ENCODE measurements around the gene ADI1. TPM values are rescaled to one million over a fixed set of nuclear protein-coding genes. Genes with fewer than 3 reads are reported as not detected.
"Not testable (repeated sequence)": the region's sequence is repeated elsewhere in the genome, so short reads cannot be mapped to it uniquely, and the experiment has no call there.

Gene ADI1
- total RNA-seq, 4 donors from 2014 or later = 90.0 to 130 (median 96.9) TPM

DNA sequence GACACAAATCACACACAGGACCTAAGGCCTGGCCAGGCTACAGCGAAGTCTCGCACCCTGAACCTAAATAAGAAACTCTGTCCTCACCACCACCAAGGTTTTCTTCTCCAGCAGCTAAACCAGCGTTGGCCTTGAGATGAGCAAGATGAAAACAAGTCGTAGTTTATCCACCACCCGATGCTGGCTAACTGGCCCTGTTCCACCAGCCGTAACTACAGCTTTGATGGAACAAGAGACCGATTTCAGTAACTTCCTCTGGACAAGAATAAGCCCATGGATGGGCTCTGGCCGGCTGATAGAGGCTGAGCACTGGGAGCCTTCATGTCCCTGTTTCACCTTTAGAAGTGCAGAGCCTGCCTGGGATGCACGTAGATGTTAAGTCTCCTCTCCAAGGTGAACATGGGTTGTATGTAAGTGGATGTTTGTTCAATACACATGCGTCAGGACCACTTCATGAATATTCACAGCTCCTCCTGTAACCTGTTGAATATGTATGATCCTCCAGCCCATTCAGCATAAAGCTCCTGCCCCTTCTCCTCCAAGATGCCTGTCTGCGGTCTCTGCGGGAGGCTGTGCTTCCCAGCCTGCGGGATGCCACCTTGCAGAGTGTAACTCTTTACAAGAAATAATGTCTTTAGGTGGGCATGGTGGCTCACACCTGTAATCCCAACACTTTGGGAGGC is 24.2 kb downstream of the ADI1 start:
- no peaks in the 10 kb centered on the region for H3K9me3 ChIP-seq
- intact Hi-C loops (cut with DNase I) = no loop called here
- no peak overlapping the region for H3K4me3 ChIP-seq
- no peaks in the 10 kb centered on the region for H3K27me3 ChIP-seq
- H3K27ac ChIP-seq (replicated peaks in 1 of 4) = no peak overlapping the region
- H3K36me3 ChIP-seq = peaks cover 44 to 56% (median 53%) of the 10 kb centered on the region in 4 donors
- peaks cover 0 to 12% (median 0%) of the 10 kb centered on the region in 4 donors for H3K4me1 ChIP-seq
- 95% methylated on average over 12 of the region's 13 CpGs for WGBS
- DNase-seq (ENCODE audit: extremely low spot score) = no peak
- no peak for TF ChIP-seq POLR2A (IDR thresholded peaks at IDR 0.05; ENCODE audit: low read depth)
- TF ChIP-seq POLR2AphosphoS5 (IDR thresholded peaks at IDR 0.05) = no peak
- TF ChIP-seq, protein P1, sequence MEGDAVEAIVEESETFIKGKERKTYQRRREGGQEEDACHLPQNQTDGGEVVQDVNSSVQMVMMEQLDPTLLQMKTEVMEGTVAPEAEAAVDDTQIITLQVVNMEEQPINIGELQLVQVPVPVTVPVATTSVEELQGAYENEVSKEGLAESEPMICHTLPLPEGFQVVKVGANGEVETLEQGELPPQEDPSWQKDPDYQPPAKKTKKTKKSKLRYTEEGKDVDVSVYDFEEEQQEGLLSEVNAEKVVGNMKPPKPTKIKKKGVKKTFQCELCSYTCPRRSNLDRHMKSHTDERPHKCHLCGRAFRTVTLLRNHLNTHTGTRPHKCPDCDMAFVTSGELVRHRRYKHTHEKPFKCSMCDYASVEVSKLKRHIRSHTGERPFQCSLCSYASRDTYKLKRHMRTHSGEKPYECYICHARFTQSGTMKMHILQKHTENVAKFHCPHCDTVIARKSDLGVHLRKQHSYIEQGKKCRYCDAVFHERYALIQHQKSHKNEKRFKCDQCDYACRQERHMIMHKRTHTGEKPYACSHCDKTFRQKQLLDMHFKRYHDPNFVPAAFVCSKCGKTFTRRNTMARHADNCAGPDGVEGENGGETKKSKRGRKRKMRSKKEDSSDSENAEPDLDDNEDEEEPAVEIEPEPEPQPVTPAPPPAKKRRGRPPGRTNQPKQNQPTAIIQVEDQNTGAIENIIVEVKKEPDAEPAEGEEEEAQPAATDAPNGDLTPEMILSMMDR (IDR thresholded peaks at IDR 0.05) = no peak
- TF ChIP-seq EP300 (IDR thresholded peaks at IDR 0.05) = no peak

DNA sequence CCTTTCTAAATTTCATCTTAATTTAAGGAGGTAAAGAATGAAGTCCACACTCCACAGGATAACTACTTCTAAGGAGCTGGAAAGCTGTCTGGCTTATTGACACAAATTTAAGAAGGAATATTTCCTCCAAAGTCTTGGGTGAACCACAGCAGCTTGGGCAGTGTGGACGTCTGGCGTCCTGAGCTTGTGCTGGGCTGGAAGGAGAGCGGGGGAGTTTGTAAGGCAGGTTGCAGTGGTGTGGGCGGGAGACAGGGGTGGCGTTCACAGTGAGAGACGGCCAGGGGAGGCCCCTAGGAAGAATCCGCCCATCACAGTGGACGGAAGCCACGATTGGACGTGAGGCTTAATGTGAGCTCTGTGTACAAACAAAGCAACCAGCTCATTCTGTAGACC is 25.7 kb downstream of the ADI1 start:
- no peak for DNase-seq (ENCODE audit: extremely low spot score)
- intact Hi-C loops (cut with DNase I) = no loop called here
- Histone ChIP-seq H3K36me3 (peaks cover 29 to 41% (median 38%) of the 10 kb centered on the region in 4 donors), H3K9me3 (no peaks in the 10 kb centered on the region), H3K27ac (replicated peaks in 1 of 4) (no peak overlapping the region), H3K4me3 (no peak overlapping the region), H3K27me3 (no peaks in the 10 kb centered on the region), H3K4me1 (peaks cover 0 to 12% (median 2%) of the 10 kb centered on the region in 4 donors)
- 43% methylated on average over 10 of the region's 10 CpGs for WGBS
- TF ChIP-seq POLR2AphosphoS5 (IDR thresholded peaks at IDR 0.05) (no peak), POLR2A (IDR thresholded peaks at IDR 0.05; ENCODE audit: low read depth) (no peak), EP300 (IDR thresholded peaks at IDR 0.05) (no peak)
- TF ChIP-seq, protein P1 (IDR thresholded peaks at IDR 0.05) = no peak

DNA sequence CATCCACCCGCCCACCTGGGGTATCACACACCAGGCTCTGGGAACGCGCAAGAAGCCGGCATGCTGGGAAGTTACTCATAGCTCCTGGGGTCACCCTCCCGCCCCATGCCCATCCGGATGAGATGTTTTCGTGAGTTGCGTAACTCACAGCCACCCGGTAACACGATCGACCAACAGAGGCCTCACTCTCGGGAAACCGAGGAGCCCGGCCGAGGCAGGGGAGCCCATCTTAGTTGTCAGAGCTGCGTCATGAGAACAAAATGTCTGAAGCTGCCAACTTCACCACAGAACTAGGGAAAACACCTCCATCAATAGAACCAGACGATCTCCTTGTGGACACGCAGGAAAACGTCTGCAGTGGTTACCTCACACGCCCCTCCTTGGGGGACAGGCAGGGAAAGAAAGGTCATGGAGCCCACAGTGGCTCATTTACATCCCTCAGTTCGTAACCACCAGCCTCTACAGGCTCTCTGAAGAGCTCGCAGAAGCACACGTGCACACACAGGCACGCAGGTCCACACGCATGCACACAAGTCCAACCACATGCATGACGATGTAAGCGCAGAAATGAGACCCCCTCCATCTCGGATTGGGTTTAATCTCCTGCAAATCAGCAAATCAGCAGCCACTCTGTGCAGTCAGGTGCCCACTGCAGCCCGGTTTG is 26.2 kb downstream of the ADI1 start:
- H3K27ac ChIP-seq (replicated peaks in 1 of 4) = no peak overlapping the region
- no peak overlapping the region for H3K4me3 ChIP-seq
- intact Hi-C loops (cut with DNase I) = no loop called here
- no peaks in the 10 kb centered on the region for H3K9me3 ChIP-seq
- TF ChIP-seq, protein P1 (IDR thresholded peaks at IDR 0.05) = no peak
- TF ChIP-seq POLR2A (IDR thresholded peaks at IDR 0.05; ENCODE audit: low read depth) = no peak
- TF ChIP-seq POLR2AphosphoS5 (IDR thresholded peaks at IDR 0.05) = no peak
- no peak for TF ChIP-seq EP300 (IDR thresholded peaks at IDR 0.05)
- H3K27me3 ChIP-seq = no peaks in the 10 kb centered on the region
- WGBS = 78% methylated on average over 29 of the region's 29 CpGs
- H3K4me1 ChIP-seq = peaks cover 0 to 12% (median 2%) of the 10 kb centered on the region in 4 donors
- peaks cover 25 to 36% (median 32%) of the 10 kb centered on the region in 4 donors for H3K36me3 ChIP-seq
- no peak for DNase-seq (ENCODE audit: extremely low spot score)

DNA sequence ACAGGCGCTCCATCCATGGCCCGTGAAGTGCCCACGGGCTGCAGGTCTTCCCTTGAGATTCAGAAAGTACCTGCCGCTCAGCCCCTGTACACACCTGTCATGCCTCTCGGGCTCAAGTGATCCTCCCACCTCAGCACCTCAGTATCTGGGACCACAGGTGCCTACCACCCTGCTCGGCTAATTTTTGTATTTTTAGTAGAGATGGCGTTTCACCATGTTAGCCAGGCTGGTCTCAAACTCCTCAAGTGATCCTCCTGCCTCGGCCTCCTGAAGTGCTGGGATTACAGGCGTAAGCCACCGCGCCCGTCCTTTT is 26.9 kb downstream of the ADI1 start:
- intact Hi-C loops (cut with DNase I); H3K27ac ChIP-seq (replicated peaks in 1 of 4); H3K4me3 ChIP-seq; H3K9me3 ChIP-seq; DNase-seq (ENCODE audit: extremely low spot score); H3K27me3 ChIP-seq: not testable (repeated sequence)
- Histone ChIP-seq H3K36me3 (peaks cover 18 to 30% (median 26%) of the 10 kb centered on the region in 4 donors), H3K4me1 (peaks cover 0 to 12% (median 6%) of the 10 kb centered on the region in 4 donors)
- 89% methylated on average over 11 of the region's 12 CpGs for WGBS

DNA sequence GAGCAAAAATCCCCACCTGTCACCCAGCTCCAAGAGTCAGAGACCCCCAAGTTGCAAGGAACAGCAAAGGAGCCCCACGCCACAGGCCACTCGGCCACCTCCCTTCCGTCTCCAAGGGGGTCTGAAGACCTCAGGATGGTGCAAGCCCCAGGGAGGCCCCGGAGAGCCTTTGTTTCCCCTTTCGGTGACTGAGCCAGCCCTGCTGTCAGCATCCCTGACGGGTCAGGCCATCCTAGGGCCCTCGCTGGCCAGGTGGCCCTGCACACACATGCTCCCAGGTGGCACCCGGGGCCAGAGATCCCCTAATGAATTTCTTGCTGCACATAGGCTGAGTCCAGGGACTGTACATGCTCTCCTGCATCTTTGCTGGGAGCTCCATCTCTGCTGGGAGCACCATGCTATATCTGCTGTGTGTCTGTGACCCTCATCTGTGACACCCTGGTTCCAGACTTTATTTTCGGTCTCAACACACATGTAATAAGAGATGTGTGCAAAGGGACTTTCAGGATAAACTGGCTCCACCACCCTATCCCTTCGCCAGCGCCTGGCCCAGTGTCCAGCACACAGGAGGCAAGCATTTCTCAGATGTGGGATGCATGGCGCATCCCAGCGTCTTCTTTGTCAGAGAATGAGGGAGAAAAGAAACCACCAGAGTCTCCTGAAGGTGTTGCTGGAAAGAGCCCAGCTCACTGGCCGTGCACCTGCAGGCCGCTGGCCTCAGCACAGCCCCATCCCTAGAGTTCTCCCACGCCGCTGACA is 27.4 kb downstream of the ADI1 start:
- TF ChIP-seq, protein P1 (IDR thresholded peaks at IDR 0.05) = no peak
- TF ChIP-seq EP300 (IDR thresholded peaks at IDR 0.05) = no peak
- TF ChIP-seq POLR2A (IDR thresholded peaks at IDR 0.05; ENCODE audit: low read depth) = no peak
- TF ChIP-seq POLR2AphosphoS5 (IDR thresholded peaks at IDR 0.05) = no peak
- WGBS = 94% methylated on average over 11 of the region's 17 CpGs
- Histone ChIP-seq H3K9me3 (no peaks in the 10 kb centered on the region), H3K36me3 (peaks cover 13 to 25% (median 21%) of the 10 kb centered on the region in 4 donors), H3K4me1 (peaks cover 0 to 12% (median 6%) of the 10 kb centered on the region in 4 donors), H3K27ac (replicated peaks in 1 of 4) (no peak overlapping the region), H3K27me3 (no peaks in the 10 kb centered on the region), H3K4me3 (no peak overlapping the region)
- intact Hi-C loops (cut with DNase I) = no loop called here
- DNase-seq (ENCODE audit: extremely low spot score) = no peak

Data from esophagus muscularis mucosa (tissue), 4 donors.